ENCODE measurements around the gene FOXI3. TPM values are rescaled to one million over a fixed set of nuclear protein-coding genes. Genes with fewer than 3 reads are reported as not detected.
"Not testable (repeated sequence)": the region's sequence is repeated elsewhere in the genome, so short reads cannot be mapped to it uniquely, and the experiment has no call there.

The FOXI3 gene
- total and polyA plus RNA-seq, 12 donors = not detected

- no peaks in the 10 kb centered on the region for H3K4me1 ChIP-seq (replicated peaks in 1 of 2)
- no peak overlapping the region for H3K4me3 ChIP-seq
- no peaks in the 10 kb centered on the region for H3K27me3 ChIP-seq
- no peak overlapping the region for H3K27ac ChIP-seq
- H3K36me3 ChIP-seq (replicated peaks in 1 of 2) = no peaks in the 10 kb centered on the region
- TF ChIP-seq CTCF (IDR thresholded peaks at IDR 0.05) = no peak
- no peak for TF ChIP-seq POLR2A (IDR thresholded peaks at IDR 0.05)
- intact Hi-C loops (cut with DNase I) = no loop called here
- 44 to 66% (median 62%) methylated on average over 6 of the region's 6 CpGs for WGBS, 4 donors
- no peak for DNase-seq
- no peaks in the 10 kb centered on the region for H3K9me3 ChIP-seq (replicated peaks in 1 of 3)
Measured at GRCh38 chr2:88416016-88416663, 36.4 kb downstream of the FOXI3 start.

- intact Hi-C loops (cut with DNase I) = not testable (repeated sequence)
Measured at GRCh38 chr2:88408870-88409269, 43.6 kb downstream of the FOXI3 start.

GRCh38 chr2:88400037-88400767 is 52.3 kb downstream of the FOXI3 start:
- Histone ChIP-seq H3K4me3 (no peak overlapping the region), H3K36me3 (replicated peaks in 1 of 2) (no peaks in the 10 kb centered on the region), H3K9me3 (replicated peaks in 1 of 3) (no peaks in the 10 kb centered on the region), H3K27me3 (no peaks in the 10 kb centered on the region), H3K27ac (no peak overlapping the region), H3K4me1 (replicated peaks in 1 of 2) (no peaks in the 10 kb centered on the region)
- WGBS, 4 donors = 60 to 77% (median 69%) methylated on average over 4 of the region's 4 CpGs
- DNase-seq = no peak
- no peak for TF ChIP-seq POLR2A (IDR thresholded peaks at IDR 0.05)
- no peak for TF ChIP-seq CTCF (IDR thresholded peaks at IDR 0.05)
- intact Hi-C loops (cut with DNase I) = no loop called here

More at GRCh38 chr2:88408870-88409269, 43.6 kb downstream of the FOXI3 start:
- not testable (repeated sequence) for H3K9me3 ChIP-seq (replicated peaks in 1 of 3); H3K27ac ChIP-seq; H3K27me3 ChIP-seq; H3K4me3 ChIP-seq; DNase-seq; H3K4me1 ChIP-seq (replicated peaks in 1 of 2); H3K36me3 ChIP-seq (replicated peaks in 1 of 2)
- WGBS, 4 donors = 82 to 94% (median 88%) methylated on average over 4 to 5 of the region's 5 CpGs

- 50 to 55% (median 52%) methylated on average over 5 of the region's 5 CpGs for WGBS, 4 donors
- Histone ChIP-seq H3K4me1 (replicated peaks in 1 of 2) (no peaks in the 10 kb centered on the region), H3K27ac (no peak overlapping the region), H3K9me3 (replicated peaks in 1 of 3) (no peaks in the 10 kb centered on the region), H3K27me3 (no peaks in the 10 kb centered on the region), H3K4me3 (no peak overlapping the region), H3K36me3 (replicated peaks in 1 of 2) (no peaks in the 10 kb centered on the region)
- intact Hi-C loops (cut with DNase I) = no loop called here
- DNase-seq = no peak
- TF ChIP-seq POLR2A (IDR thresholded peaks at IDR 0.05) (no peak), CTCF (IDR thresholded peaks at IDR 0.05) (no peak)
Measured at GRCh38 chr2:88398180-88398579, 54.3 kb downstream of the FOXI3 start.

Small RNA genes within 50 kb of the gene (small RNA-seq; reads per million reads assigned to genes)
- 0 reads per million in 2 donors for gene RNU6-1007P

Other genes starting within 250 kb of the FOXI3 start
- 10 to 100 TPM; 15.3 to 89.6 (median 22.5) TPM for gene EIF2AK3, start 174.8 kb upstream of the FOXI3 start, total RNA-seq
- 10 to 100 TPM in 1 of 3 donors, 1 to 10 TPM in 2; 3.6 to 50.2 (median 4.0) TPM for gene EIF2AK3, start 174.8 kb upstream of the FOXI3 start, polyA plus RNA-seq
- 10 to 100 TPM in 4 of 9 donors, 1 to 10 TPM in 5; 1.9 to 16.9 (median 7.5) TPM for gene RPIA, start 239.0 kb upstream of the FOXI3 start, total RNA-seq
- 10 to 100 TPM; 11.4 to 15.4 (median 11.5) TPM for gene RPIA, start 239.0 kb upstream of the FOXI3 start, polyA plus RNA-seq

All from adrenal gland (tissue), 12 donors.